Activated T-cell treated with anti-CD3 and anti-CD28 coated beads, Interleukin-2, amount 50 U/mL, for 72 hours (primary cell): ENCODE results near the gene EMP2. TPM values are rescaled to one million over a fixed set of nuclear protein-coding genes. Genes with fewer than 3 reads are reported as not detected.
"Not testable (repeated sequence)": the region's sequence is repeated elsewhere in the genome, so short reads cannot be mapped to it uniquely, and the experiment has no call there.

Source experiments
- ATAC-seq, 2 donors: fragments of 150-1000 bp; cut with Tn5 transposase; replicated peaks in 1 of 2; 2 replicates each; pipeline ENCODE4 v1.10.0; 2021; ENCODE audit warnings: moderate library complexity in 2 of 2, mild to moderate bottlenecking in 1 of 2
- DNase-seq, 2 donors: peaks; one replicate each; pipeline ENCODE4 v3.0.0; 2021 to 2022; ENCODE audit warnings: mixed read lengths in 1 of 2
- H3K27ac Mint-ChIP-seq: one replicate; pipeline ENCODE4 v1.8.0; 2022; ENCODE audit warnings: mild to moderate bottlenecking, moderate library complexity, mixed read lengths
- H3K27me3 Mint-ChIP-seq: one replicate; pipeline ENCODE4 v1.8.0; 2022; ENCODE audit warnings: low read depth, mixed read lengths
- H3K36me3 Mint-ChIP-seq, 2 donors: one replicate each; pipeline ENCODE4 v1.8.0; 2022; ENCODE audit warnings: mixed read lengths in 2 of 2, mild to moderate bottlenecking in 1 of 2; ENCODE audit not compliant: insufficient read depth in 2 of 2
- H3K4me1 Mint-ChIP-seq: one replicate; pipeline ENCODE4 v1.8.0; 2022; ENCODE audit warnings: low read depth, mixed read lengths
- H3K4me3 Mint-ChIP-seq, 2 donors: one replicate each; pipeline ENCODE4 v1.8.0; 2022; ENCODE audit warnings: mild to moderate bottlenecking in 2 of 2, mixed read lengths in 2 of 2, moderate library complexity in 2 of 2
- H3K9me3 Mint-ChIP-seq, 2 donors: one replicate each; pipeline ENCODE4 v1.8.0; 2022; ENCODE audit warnings: mixed read lengths in 2 of 2
- total RNA-seq, 2 donors: library from RNA; stranded (reverse); gene quantifications; one replicate each; pipeline ENCODE4 v1.2.3, GENCODE V29; 2022

The EMP2 gene
- total RNA-seq: under 1 TPM in 1 of 2 donors, not detected in 1; 0.07 TPM

- H3K4me3 Mint-ChIP-seq: peak within 1 kb of the TSS; percentile 47 to 66
- no peak within 1 kb of the TSS for H3K27ac Mint-ChIP-seq
- peaks cover 47% of the 10 kb centered on the region for H3K27me3 Mint-ChIP-seq
- H3K4me1 Mint-ChIP-seq: no peaks in the 10 kb centered on the region
- DNase-seq: no peak
- H3K9me3 Mint-ChIP-seq: no peaks in the 10 kb centered on the region
- no peaks in the 10 kb centered on the region for H3K36me3 Mint-ChIP-seq
- ATAC-seq: no peak
Measured at GRCh38 chr16:10579965-10580882, at the start of gene EMP2. Gene EMP2, minus strand, starts transcription at chr16:10580598. Its CDS starts 32,981 bp downstream, at chr16:10547617.

GRCh38 chr16:10629592-10629963 lies 49.2 kb upstream of the EMP2 start:
- DNase-seq: no peak
- H3K27me3 Mint-ChIP-seq: no peaks in the 10 kb centered on the region
- H3K4me1 Mint-ChIP-seq: no peaks in the 10 kb centered on the region
- H3K4me3 Mint-ChIP-seq: no peak overlapping the region
- no peak overlapping the region for H3K27ac Mint-ChIP-seq
- no peaks in the 10 kb centered on the region for H3K36me3 Mint-ChIP-seq
- ATAC-seq: no peak
- no peaks in the 10 kb centered on the region for H3K9me3 Mint-ChIP-seq

GRCh38 chr16:10625595-10626357 lies 45.4 kb upstream of the EMP2 start:
- H3K9me3 Mint-ChIP-seq: no peaks in the 10 kb centered on the region
- no peak overlapping the region for H3K27ac Mint-ChIP-seq
- H3K27me3 Mint-ChIP-seq: no peaks in the 10 kb centered on the region

GRCh38 chr16:10624527-10624926 lies 44.1 kb upstream of the EMP2 start:
- no peak overlapping the region for H3K4me3 Mint-ChIP-seq
- H3K9me3 Mint-ChIP-seq: no peaks in the 10 kb centered on the region
- no peaks in the 10 kb centered on the region for H3K4me1 Mint-ChIP-seq
- no peaks in the 10 kb centered on the region for H3K27me3 Mint-ChIP-seq
- no peak overlapping the region for H3K27ac Mint-ChIP-seq
- DNase-seq (no peak), ATAC-seq (no peak)
- H3K36me3 Mint-ChIP-seq: no peaks in the 10 kb centered on the region

More at GRCh38 chr16:10625595-10626357, 45.4 kb upstream of the EMP2 start:
- Mint-ChIP-seq H3K36me3 (no peaks in the 10 kb centered on the region), H3K4me1 (no peaks in the 10 kb centered on the region), H3K4me3 (no peak overlapping the region)
- no peak for ATAC-seq
- DNase-seq: no peak

- H3K4me3 Mint-ChIP-seq: no peak overlapping the region
- no peak overlapping the region for H3K27ac Mint-ChIP-seq
- H3K27me3 Mint-ChIP-seq: no peaks in the 10 kb centered on the region
- ATAC-seq (no peak), DNase-seq (no peak)
- H3K9me3 Mint-ChIP-seq: no peaks in the 10 kb centered on the region
- no peaks in the 10 kb centered on the region for H3K4me1 Mint-ChIP-seq
- no peaks in the 10 kb centered on the region for H3K36me3 Mint-ChIP-seq
Measured at GRCh38 chr16:10623059-10623458, 42.7 kb upstream of the EMP2 start.

DNA sequence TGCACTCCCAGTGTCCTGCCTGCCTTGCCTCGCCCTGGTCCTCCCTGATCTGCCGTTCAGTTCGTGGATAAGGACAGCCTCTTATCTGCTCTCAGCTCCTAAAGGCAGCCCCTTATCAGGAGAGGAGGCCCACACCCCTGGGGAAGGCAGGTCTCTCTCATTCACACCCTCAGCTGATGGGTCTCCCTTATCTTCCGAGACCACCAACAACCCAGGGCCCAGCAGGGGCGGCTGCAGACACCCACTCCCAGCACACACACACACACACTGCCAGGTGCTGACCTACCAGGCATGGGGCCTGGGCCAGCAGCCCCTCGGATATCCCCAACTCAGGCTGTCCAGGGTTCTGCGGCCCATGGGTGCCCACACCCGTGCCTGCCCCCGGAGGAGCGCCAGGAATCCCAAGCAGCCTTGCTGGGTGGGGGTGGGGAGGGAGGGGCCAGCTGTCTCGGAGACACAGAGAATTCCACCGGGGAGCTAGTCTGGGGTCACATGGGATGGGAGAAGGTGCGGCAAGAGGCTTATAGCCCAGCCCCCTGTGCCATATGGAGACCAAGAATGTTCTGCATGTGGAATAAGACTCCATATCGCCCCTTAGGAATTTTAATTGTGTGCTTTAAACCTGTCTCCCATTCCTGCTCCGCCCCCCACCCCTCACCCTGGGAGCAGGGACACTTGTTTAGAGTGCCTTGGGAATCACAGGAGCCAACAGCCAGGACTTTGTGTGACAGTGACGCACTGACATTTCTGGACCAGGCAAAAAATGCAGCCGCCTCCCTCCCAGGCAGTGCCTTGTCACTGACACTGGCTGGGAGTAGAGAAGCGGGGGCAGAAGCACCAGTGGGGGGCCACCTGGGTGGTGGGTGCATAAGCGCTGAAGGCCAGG lies 41.9 kb upstream of the EMP2 start:
- ATAC-seq: no peak

GRCh38 chr16:10621216-10621949 lies 41.0 kb upstream of the EMP2 start:
- not testable (repeated sequence) for H3K4me1 Mint-ChIP-seq, DNase-seq, H3K36me3 Mint-ChIP-seq, ATAC-seq, H3K9me3 Mint-ChIP-seq, H3K27ac Mint-ChIP-seq, H3K4me3 Mint-ChIP-seq, H3K27me3 Mint-ChIP-seq

More for the DNA sequence above, 41.9 kb upstream of the EMP2 start:
- Mint-ChIP-seq H3K36me3 (no peaks in the 10 kb centered on the region), H3K27me3 (no peaks in the 10 kb centered on the region), H3K4me1 (no peaks in the 10 kb centered on the region), H3K4me3 (no peak overlapping the region), H3K27ac (no peak overlapping the region), H3K9me3 (no peaks in the 10 kb centered on the region)
- no peak for DNase-seq

DNA sequence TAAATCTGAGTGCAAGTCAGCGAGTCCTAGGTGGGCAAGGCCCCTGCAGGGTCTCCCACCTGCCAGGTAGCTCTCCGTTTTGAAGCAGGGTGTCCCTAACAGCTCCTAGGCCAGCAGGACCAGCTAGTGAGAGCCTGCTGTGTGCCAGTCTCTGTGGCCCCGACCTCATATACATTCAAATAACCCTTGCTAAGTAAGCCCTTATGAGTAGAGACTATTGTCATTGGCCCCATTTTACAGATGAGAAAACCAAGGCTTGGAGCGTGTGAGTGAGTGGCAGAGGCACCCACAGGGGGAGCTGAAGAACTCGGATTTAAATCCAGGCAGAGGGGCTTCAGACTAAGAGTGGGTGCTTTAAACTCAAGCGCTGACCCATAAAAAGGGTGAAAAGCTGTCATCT lies 39.7 kb upstream of the EMP2 start:
- ATAC-seq (no peak), DNase-seq (no peak)
- Mint-ChIP-seq H3K4me1 (no peaks in the 10 kb centered on the region), H3K27me3 (no peaks in the 10 kb centered on the region), H3K36me3 (no peaks in the 10 kb centered on the region), H3K9me3 (no peaks in the 10 kb centered on the region), H3K27ac (no peak overlapping the region), H3K4me3 (no peak overlapping the region)

DNA sequence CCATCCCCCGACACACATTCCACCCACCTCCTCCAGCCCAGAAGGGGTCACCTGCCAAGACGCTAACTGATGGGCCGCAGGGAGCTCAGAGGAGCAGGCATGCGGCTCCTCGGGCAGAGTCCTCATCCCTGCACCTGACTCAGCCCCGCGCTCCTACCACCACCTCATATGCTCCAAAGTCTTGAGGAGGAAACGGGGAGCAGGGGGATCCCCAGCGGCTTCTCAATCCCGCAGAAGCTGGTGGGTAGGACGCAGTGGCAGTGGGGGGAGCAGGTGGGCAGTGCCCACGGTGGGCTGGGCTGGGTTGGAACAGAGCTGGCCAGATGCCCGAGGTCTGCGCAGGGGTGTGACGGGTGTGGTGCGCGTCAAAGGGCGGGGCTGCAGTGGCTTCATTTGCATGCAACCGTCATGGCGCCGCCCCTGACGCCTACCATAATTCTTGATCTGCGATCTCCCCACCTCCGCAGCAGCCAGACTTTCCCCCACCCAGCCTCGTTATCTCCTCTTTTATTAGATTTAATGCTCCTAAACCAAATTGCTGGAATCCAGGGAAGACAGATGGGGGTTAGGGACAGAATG lies 39.0 kb upstream of the EMP2 start:
- peak in 1 of 2 donors; percentile 59 for ATAC-seq
- Mint-ChIP-seq H3K27me3 (no peaks in the 10 kb centered on the region), H3K4me3 (no peak overlapping the region), H3K36me3 (no peaks in the 10 kb centered on the region), H3K4me1 (no peaks in the 10 kb centered on the region), H3K27ac (no peak overlapping the region), H3K9me3 (no peaks in the 10 kb centered on the region)
- peak in 1 of 2 donors; percentile 25 for DNase-seq

DNA sequence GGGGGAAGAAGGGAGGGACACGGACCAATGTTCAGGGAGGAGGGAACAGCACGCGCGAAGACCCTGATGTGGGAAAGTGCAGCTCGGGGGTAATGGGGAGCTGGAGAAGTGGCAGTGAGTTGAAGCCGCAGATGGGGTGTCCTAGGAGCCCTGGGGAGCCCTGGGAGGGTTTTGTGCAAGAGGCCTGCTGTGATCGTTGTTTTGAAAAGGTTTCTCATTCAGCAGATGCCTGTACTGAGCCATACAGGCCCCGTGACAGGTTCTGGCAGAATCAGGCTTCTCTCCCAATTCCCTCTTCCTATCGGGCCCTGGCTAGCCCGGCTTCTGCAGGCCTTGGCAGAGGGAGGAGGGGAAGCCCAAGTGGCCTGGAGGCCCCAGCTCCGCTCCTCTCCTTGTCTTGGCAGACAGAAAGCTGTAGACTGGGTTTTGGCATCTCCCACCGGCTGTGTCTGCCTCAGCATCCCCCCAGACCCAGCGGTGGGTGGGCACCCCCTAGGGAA lies 38.4 kb upstream of the EMP2 start:
- H3K9me3 Mint-ChIP-seq: no peaks in the 10 kb centered on the region
- no peaks in the 10 kb centered on the region for H3K36me3 Mint-ChIP-seq
- no peak overlapping the region for H3K27ac Mint-ChIP-seq
- ATAC-seq: no peak
- H3K27me3 Mint-ChIP-seq: no peaks in the 10 kb centered on the region
- H3K4me1 Mint-ChIP-seq: no peaks in the 10 kb centered on the region
- DNase-seq: no peak
- H3K4me3 Mint-ChIP-seq: no peak overlapping the region

DNA sequence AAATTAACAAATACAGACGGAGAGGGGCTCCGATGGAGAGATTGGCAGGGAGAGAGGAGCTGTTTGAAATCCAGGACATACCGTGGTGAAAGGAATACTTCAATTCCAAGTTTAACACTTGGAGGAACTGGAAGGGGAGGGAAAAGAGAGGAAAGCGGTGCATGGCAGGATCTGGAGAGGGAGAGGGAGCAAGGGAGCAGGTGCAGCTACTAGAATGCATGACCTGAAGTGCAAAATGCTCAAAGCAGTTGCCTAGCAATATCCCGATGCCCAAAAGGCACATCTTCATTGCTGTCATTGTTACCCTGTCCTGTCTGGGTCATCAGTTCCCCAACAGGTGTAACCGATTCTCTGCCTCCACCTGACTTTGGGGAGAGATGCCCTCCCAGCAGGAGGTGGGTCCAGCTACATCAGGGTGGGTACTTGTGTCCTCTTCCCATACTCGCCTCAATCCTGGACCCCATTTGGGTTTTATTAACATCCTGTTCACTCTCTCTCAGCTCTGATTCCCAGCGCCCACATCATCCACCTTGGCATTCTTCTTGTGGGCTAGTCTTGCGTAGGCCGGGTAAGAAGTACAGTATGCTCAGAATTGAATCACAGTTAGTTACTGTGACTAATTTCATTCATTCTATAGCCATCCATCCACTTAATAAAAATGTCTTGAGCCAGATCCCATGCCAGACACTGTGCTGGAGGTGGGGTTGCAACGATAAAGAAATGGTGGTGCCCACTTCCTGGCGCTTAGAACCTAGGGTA lies 37.4 kb upstream of the EMP2 start:
- no peak for ATAC-seq

More for the DNA sequence above, 37.4 kb upstream of the EMP2 start:
- H3K27me3 Mint-ChIP-seq: no peaks in the 10 kb centered on the region
- no peak overlapping the region for H3K4me3 Mint-ChIP-seq
- no peaks in the 10 kb centered on the region for H3K36me3 Mint-ChIP-seq
- H3K4me1 Mint-ChIP-seq: no peaks in the 10 kb centered on the region
- H3K9me3 Mint-ChIP-seq: no peaks in the 10 kb centered on the region
- DNase-seq: no peak
- no peak overlapping the region for H3K27ac Mint-ChIP-seq
